ENCODE results near the gene CRAT. TPM values are rescaled to one million over a fixed set of nuclear protein-coding genes. Genes with fewer than 3 reads are reported as not detected.

Gene CRAT
- total RNA-seq, 2 experiments from 2014 or later = 7.1 to 9.4 TPM

GRCh38 chr9:129093602-129094386 lies 16.8 kb downstream of the CRAT start:
- ATAC-seq (ENCODE audit: poor library complexity) (no peak), DNase-seq (no peak)
- intact Hi-C loops (cut with DNase I, micrococcal nuclease) = no loop called here
- Histone ChIP-seq H3K4me3 (ENCODE audit: low read length) (no peak overlapping the region), H3K36me3 (ENCODE audit: insufficient read depth, low read length) (peaks cover 16% of the 10 kb centered on the region), H3K9me3 (ENCODE audit: control insufficient read depth in 1 of 2, insufficient read depth in 1 of 2, low read length in 2 of 2) (no peaks in the 10 kb centered on the region), H3K4me1 (ENCODE audit: insufficient read depth, low read length) (no peaks in the 10 kb centered on the region), H3K27me3 (ENCODE audit: control insufficient read depth in 1 of 2, insufficient read depth in 2 of 2, low read length in 2 of 2) (no peaks in the 10 kb centered on the region), H3K27ac (ENCODE audit: low read depth in 1 of 2, low read length in 2 of 2) (no peak overlapping the region)
- H3K27ac Mint-ChIP-seq = no peak overlapping the region
- ChIA-PET POLR2A (interaction anchor here (1.9 kb wide), 1 partner anchor 13 kb away, joined by 4 read pairs; the partner anchor contains the start of gene DOLPP1), CTCF (no interaction called here)
- TF ChIP-seq CTCF (IDR thresholded peaks at IDR 0.05) = no peak
- peaks cover 14% of the 10 kb centered on the region for H3K36me3 Mint-ChIP-seq (ENCODE audit: low read depth)
- H3K4me1 Mint-ChIP-seq (ENCODE audit: low read depth) = no peaks in the 10 kb centered on the region
- no peaks in the 10 kb centered on the region for H3K9me3 Mint-ChIP-seq
- H3K4me3 Mint-ChIP-seq = no peak overlapping the region
- no peaks in the 10 kb centered on the region for H3K27me3 Mint-ChIP-seq

- POLR2A ChIA-PET = interaction anchor here (0.6 kb wide), 1 partner anchor 98 kb away, joined by 3 read pairs; no protein-coding TSS in a partner anchor
- H3K36me3 ChIP-seq (ENCODE audit: insufficient read depth, low read length) = peaks cover 50% of the 10 kb centered on the region
- CTCF ChIA-PET = no interaction called here
Measured at GRCh38 chr9:129089246-129089645, 21.3 kb downstream of the CRAT start.

GRCh38 chr9:129084087-129084486 lies 26.5 kb downstream of the CRAT start:
- intact Hi-C loops (cut with DNase I, micrococcal nuclease) = no loop called here
- DNase-seq = no peak
- H3K36me3 ChIP-seq (ENCODE audit: insufficient read depth, low read length) = peaks cover 43% of the 10 kb centered on the region

More at GRCh38 chr9:129089246-129089645, 21.3 kb downstream of the CRAT start:
- Histone ChIP-seq H3K4me1 (ENCODE audit: insufficient read depth, low read length) (peaks cover 3% of the 10 kb centered on the region), H3K4me3 (ENCODE audit: low read length) (no peak overlapping the region), H3K9me3 (ENCODE audit: control insufficient read depth in 1 of 2, insufficient read depth in 1 of 2, low read length in 2 of 2) (no peaks in the 10 kb centered on the region), H3K27me3 (ENCODE audit: control insufficient read depth in 1 of 2, insufficient read depth in 2 of 2, low read length in 2 of 2) (no peaks in the 10 kb centered on the region), H3K27ac (ENCODE audit: low read depth in 1 of 2, low read length in 2 of 2) (no peak overlapping the region)
- intact Hi-C loops (cut with DNase I, micrococcal nuclease) = no loop called here
- TF ChIP-seq CTCF (IDR thresholded peaks at IDR 0.05) = no peak
- H3K4me1 Mint-ChIP-seq (ENCODE audit: low read depth) = no peaks in the 10 kb centered on the region
- DNase-seq (no peak), ATAC-seq (ENCODE audit: poor library complexity) (no peak)
- peaks cover 35% of the 10 kb centered on the region for H3K36me3 Mint-ChIP-seq (ENCODE audit: low read depth)
- no peak overlapping the region for H3K4me3 Mint-ChIP-seq
- H3K27me3 Mint-ChIP-seq = no peaks in the 10 kb centered on the region
- H3K27ac Mint-ChIP-seq = no peak overlapping the region
- no peaks in the 10 kb centered on the region for H3K9me3 Mint-ChIP-seq

More at GRCh38 chr9:129084087-129084486, 26.5 kb downstream of the CRAT start:
- Mint-ChIP-seq H3K36me3 (ENCODE audit: low read depth) (peaks cover 23% of the 10 kb centered on the region), H3K4me3 (no peak overlapping the region), H3K9me3 (no peaks in the 10 kb centered on the region), H3K27ac (no peak overlapping the region), H3K27me3 (no peaks in the 10 kb centered on the region), H3K4me1 (ENCODE audit: low read depth) (peaks cover 29% of the 10 kb centered on the region)
- ChIA-PET POLR2A (no interaction called here), CTCF (no interaction called here)
- H3K9me3 ChIP-seq (ENCODE audit: control insufficient read depth in 1 of 2, insufficient read depth in 1 of 2, low read length in 2 of 2) = no peaks in the 10 kb centered on the region
- no peak for TF ChIP-seq CTCF (IDR thresholded peaks at IDR 0.05)
- no peak overlapping the region for H3K27ac ChIP-seq (ENCODE audit: low read depth in 1 of 2, low read length in 2 of 2)
- H3K4me1 ChIP-seq (ENCODE audit: insufficient read depth, low read length) = peaks cover 39% of the 10 kb centered on the region
- no peak overlapping the region for H3K4me3 ChIP-seq (ENCODE audit: low read length)
- H3K27me3 ChIP-seq (ENCODE audit: control insufficient read depth in 1 of 2, insufficient read depth in 2 of 2, low read length in 2 of 2) = no peaks in the 10 kb centered on the region
- no peak for ATAC-seq (ENCODE audit: poor library complexity)
